Hepatocyte (in vitro differentiated cells): ENCODE data around the gene XAGE3.
"Not testable (repeated sequence)": the region's sequence is repeated elsewhere in the genome, so short reads cannot be mapped to it uniquely, and the experiment has no call there.

Source experiments
- EZH2 ChIP-seq: fragments of 200-600 bp; sonication (generic); IDR thresholded peaks from 2 replicates; pipeline ENCODE4 v1.6.1; 2016; ENCODE audit warnings: antibody characterized with exemption, mild to moderate bottlenecking, borderline replicate concordance
- EZH2phosphoT487 ChIP-seq: fragments of 200-600 bp; sonication (generic); IDR thresholded peaks from one replicate; pipeline ENCODE4 v1.6.1; 2018; ENCODE audit warnings: antibody characterized with exemption, mild to moderate bottlenecking, low read depth, moderate library complexity; ENCODE audit not compliant: unreplicated experiment, severe bottlenecking
- TF ChIP-seq, protein P1 (sequence below): fragments of 200-600 bp; sonication (generic); IDR thresholded peaks from 2 replicates; pipeline ENCODE4 v1.5.1; 2016; ENCODE audit warnings: antibody characterized with exemption, mild to moderate bottlenecking; ENCODE audit not compliant: poor library complexity

DNA sequence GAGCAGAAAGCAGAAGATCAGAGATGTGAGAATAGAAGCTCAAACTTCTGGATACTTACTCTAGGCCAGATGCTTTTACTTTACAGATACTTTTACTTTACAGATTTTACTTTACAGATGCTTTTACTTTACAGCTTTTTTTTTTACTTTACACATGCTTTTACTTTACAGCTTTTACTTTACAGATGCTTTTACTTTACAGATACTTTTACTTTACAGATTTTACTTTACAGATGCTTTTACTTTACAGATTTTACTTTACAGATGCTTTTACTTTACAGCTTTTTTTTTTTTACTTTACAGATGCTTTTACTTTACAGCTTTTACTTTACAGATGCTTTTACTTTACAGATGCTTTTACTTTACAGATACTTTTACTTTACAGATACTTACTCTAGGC, 5.9 kb upstream of the XAGE3 start:
- TF ChIP-seq, protein P1, sequence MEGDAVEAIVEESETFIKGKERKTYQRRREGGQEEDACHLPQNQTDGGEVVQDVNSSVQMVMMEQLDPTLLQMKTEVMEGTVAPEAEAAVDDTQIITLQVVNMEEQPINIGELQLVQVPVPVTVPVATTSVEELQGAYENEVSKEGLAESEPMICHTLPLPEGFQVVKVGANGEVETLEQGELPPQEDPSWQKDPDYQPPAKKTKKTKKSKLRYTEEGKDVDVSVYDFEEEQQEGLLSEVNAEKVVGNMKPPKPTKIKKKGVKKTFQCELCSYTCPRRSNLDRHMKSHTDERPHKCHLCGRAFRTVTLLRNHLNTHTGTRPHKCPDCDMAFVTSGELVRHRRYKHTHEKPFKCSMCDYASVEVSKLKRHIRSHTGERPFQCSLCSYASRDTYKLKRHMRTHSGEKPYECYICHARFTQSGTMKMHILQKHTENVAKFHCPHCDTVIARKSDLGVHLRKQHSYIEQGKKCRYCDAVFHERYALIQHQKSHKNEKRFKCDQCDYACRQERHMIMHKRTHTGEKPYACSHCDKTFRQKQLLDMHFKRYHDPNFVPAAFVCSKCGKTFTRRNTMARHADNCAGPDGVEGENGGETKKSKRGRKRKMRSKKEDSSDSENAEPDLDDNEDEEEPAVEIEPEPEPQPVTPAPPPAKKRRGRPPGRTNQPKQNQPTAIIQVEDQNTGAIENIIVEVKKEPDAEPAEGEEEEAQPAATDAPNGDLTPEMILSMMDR: not testable (repeated sequence)
- TF ChIP-seq EZH2, EZH2phosphoT487: not testable (repeated sequence)
